ENCODE measurements around the gene PCSK6. TPM values are rescaled to one million over a fixed set of nuclear protein-coding genes. Genes with fewer than 3 reads are reported as not detected.

The PCSK6 gene
- total and polyA plus RNA-seq, 2 of the 8 experiments (the other 6 are each of a cell fraction or from before 2014, with no cell fraction given): 1.9 to 4.0 TPM

DNA sequence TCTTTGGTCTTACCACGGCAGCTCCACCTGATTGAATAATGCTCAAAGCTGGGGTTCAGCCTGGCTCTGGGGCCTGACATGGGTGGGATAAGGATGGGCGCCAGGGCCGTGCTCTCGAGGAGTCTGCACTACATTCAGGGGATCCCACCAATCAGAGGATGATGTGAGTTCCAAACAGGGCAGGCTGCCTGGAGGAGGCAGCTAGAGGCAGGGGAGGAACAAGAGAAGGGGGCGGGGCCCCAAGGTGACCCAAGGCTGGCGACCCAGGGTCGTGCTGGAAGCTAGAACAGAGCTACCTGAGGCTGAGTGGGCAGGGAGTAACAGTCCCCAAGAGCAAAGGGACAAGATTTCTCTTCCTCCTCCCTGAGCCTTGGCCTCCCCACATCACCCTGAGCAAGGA is 56.1 kb downstream of the PCSK6 start:
- Histone ChIP-seq H2AK5ac (ENCODE audit: low read depth, low read length) (no peak overlapping the region), H4K91ac (replicated peaks; ENCODE audit: insufficient read length, low read length) (no peak overlapping the region), H3K18ac (ENCODE audit: extremely low read depth, low read length) (no peak overlapping the region), H2AFZ (ENCODE audit: low read length) (no peak overlapping the region), H2BK120ac (replicated peaks; ENCODE audit: low read depth, low read length) (no peak overlapping the region), H4K20me1 (replicated peaks in 1 of 2; ENCODE audit: control insufficient read depth in 1 of 2, insufficient read depth in 2 of 2, low read length in 2 of 2) (no peaks in the 10 kb centered on the region), H3K14ac (ENCODE audit: insufficient read length) (no peak overlapping the region), H2BK12ac (ENCODE audit: low read depth, low read length) (no peak overlapping the region), H2BK15ac (ENCODE audit: low read length) (no peak overlapping the region), H3K79me1 (ENCODE audit: low read depth, low read length) (no peaks in the 10 kb centered on the region), H4K5ac (ENCODE audit: insufficient read length, low read depth, low read length) (no peak overlapping the region), H3K23me2 (ENCODE audit: low read depth, low read length) (no peaks in the 10 kb centered on the region), H3K4me2 (ENCODE audit: insufficient read depth in 1 of 2, low read depth in 2 of 2, low read length in 2 of 2) (no peak overlapping the region), H3K79me2 (ENCODE audit: control insufficient read depth in 1 of 2, insufficient read depth in 2 of 2, low read length in 2 of 2) (no peaks in the 10 kb centered on the region), H3K4me3 (ENCODE audit: extremely low read depth in 1 of 4, insufficient read depth in 2 of 4, low read depth in 3 of 4, low read length in 4 of 4) (no peak overlapping the region), H3K9ac (replicated peaks in 1 of 4; ENCODE audit: extremely low read depth in 1 of 4, low read depth in 3 of 4, low read length in 3 of 4) (no peak overlapping the region), H3K27me3 (replicated peaks in 1 of 4; ENCODE audit: control insufficient read depth in 3 of 4, extremely low read depth in 1 of 4, insufficient read depth in 3 of 4, low read length in 3 of 4) (peaks cover 0 to under 1% (median 0%) of the 10 kb centered on the region in 4 experiments; a peak in 3 of 7 replicates), H2BK20ac (ENCODE audit: low read length) (no peak overlapping the region), H3K4ac (replicated peaks; ENCODE audit: insufficient read length, low read depth, low read length) (no peak overlapping the region), H2BK5ac (ENCODE audit: low read depth, low read length) (peak overlapping the region; percentile 5; the same call in 1 of the 2 replicates), H3K27ac (ENCODE audit: low read depth, low read length) (no peak overlapping the region), H4K8ac (ENCODE audit: extremely low read depth, insufficient read depth, low read length) (no peak overlapping the region), H3K4me1 (replicated peaks in 1 of 4; ENCODE audit: control insufficient read depth in 3 of 4, insufficient read depth in 4 of 4, low read length in 3 of 4) (peaks cover 0 to 15% (median 0%) of the 10 kb centered on the region in 4 experiments; a peak in 2 of 7 replicates), H3K56ac (replicated peaks; ENCODE audit: insufficient read length, low read depth, low read length) (no peak overlapping the region), H3K36me3 (ENCODE audit: control insufficient read depth in 2 of 4, insufficient read depth in 4 of 4, low read length in 3 of 4) (no peaks in the 10 kb centered on the region), H3K9me3 (ENCODE audit: insufficient read depth in 2 of 2, low read depth in 1 of 2, low read length in 1 of 2) (no peaks in the 10 kb centered on the region), H3K23ac (ENCODE audit: insufficient read length) (no peak overlapping the region)
- no peak for TF ChIP-seq SP1 (IDR thresholded peaks at IDR 0.05; ENCODE audit: low read depth, low read length)
- TF ChIP-seq SRF (IDR thresholded peaks at IDR 0.05; ENCODE audit: low read depth, low read length): no peak
- TF ChIP-seq RAD21 (IDR thresholded peaks at IDR 0.05 in 1 of 2, conservative IDR thresholded peaks at IDR 0.05 in 1 of 2; ENCODE audit: low read depth in 2 of 2, low read length in 2 of 2): no peak
- TF ChIP-seq KDM4A (IDR thresholded peaks at IDR 0.05; ENCODE audit: low read depth, low read length, severe bottlenecking): no peak
- no peak for TF ChIP-seq YY1 (IDR thresholded peaks at IDR 0.05; ENCODE audit: low read depth, low read length)
- TF ChIP-seq, protein P1, sequence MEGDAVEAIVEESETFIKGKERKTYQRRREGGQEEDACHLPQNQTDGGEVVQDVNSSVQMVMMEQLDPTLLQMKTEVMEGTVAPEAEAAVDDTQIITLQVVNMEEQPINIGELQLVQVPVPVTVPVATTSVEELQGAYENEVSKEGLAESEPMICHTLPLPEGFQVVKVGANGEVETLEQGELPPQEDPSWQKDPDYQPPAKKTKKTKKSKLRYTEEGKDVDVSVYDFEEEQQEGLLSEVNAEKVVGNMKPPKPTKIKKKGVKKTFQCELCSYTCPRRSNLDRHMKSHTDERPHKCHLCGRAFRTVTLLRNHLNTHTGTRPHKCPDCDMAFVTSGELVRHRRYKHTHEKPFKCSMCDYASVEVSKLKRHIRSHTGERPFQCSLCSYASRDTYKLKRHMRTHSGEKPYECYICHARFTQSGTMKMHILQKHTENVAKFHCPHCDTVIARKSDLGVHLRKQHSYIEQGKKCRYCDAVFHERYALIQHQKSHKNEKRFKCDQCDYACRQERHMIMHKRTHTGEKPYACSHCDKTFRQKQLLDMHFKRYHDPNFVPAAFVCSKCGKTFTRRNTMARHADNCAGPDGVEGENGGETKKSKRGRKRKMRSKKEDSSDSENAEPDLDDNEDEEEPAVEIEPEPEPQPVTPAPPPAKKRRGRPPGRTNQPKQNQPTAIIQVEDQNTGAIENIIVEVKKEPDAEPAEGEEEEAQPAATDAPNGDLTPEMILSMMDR (IDR thresholded peaks at IDR 0.05; ENCODE audit: control extremely low read depth in 1 of 3, insufficient read depth in 1 of 3, low read depth in 1 of 3, low read length in 3 of 3): no peak
- no peak for TF ChIP-seq POU5F1 (IDR thresholded peaks at IDR 0.05; ENCODE audit: low read depth, low read length)
- FAIRE-seq (no peak), DNase-seq (ENCODE audit: low read depth in 1 of 2, low spot score in 2 of 2) (peak in 1 of 2 experiments; percentile 59)
- ChIA-PET CTCF (ENCODE audit: partially characterized antibody) (interaction anchor here (0.6 to 1.4 kb wide), 7 partner anchors 9 to 208 kb away, joined by 3 to 6 read pairs (median 3); no protein-coding TSS in a partner anchor), POLR2A (ENCODE audit: partially characterized antibody) (no interaction called here)
- WGBS, 2 experiments (ENCODE audit: extremely low coverage in 1 of 2, insufficient coverage in 1 of 2, insufficient read length in 1 of 2, insufficient replicate concordance in 2 of 2, low coverage in 1 of 2, low lambda C conversion rate in 2 of 2, missing lambda C conversion rate in 1 of 2): 59% methylated on average over 7 of the region's 7 CpGs; no CpG with 5 or more reads in 1 of the 2 experiments

All from H1 (cell line).